ENCODE data around the gene MPIG6B.

The MPIG6B gene

GRCh38 chr6:31737991-31738979 lies 15.1 kb downstream of the MPIG6B start:
- DNase-seq (ENCODE audit: low spot score), result peak; percentile 66

GRCh38 chr6:31739639-31740396 lies 16.6 kb downstream of the MPIG6B start, which contains the start of gene MSH5:
TSS of gene MSH5 (plus strand) at chr6:31740005. CDS start at chr6:31740467, 462 bp downstream.
- DNase-seq (ENCODE audit: low spot score), result peak; percentile 98

- DNase-seq (ENCODE audit: low spot score), result no peak
Observed at GRCh38 chr6:31740397-31741223, 17.4 kb downstream of the MPIG6B start.

- DNase-seq (ENCODE audit: low spot score), result no peak
Observed at GRCh38 chr6:31741815-31742214, 18.6 kb downstream of the MPIG6B start.

GRCh38 chr6:31742894-31743293 lies 19.7 kb downstream of the MPIG6B start:
- DNase-seq (ENCODE audit: low spot score), result no peak

GRCh38 chr6:31744422-31744821 lies 21.2 kb downstream of the MPIG6B start:
- no peak for DNase-seq (ENCODE audit: low spot score)

GRCh38 chr6:31749301-31750036 lies 26.3 kb downstream of the MPIG6B start:
- no peak for DNase-seq (ENCODE audit: low spot score)

GRCh38 chr6:31750411-31751022 lies 27.3 kb downstream of the MPIG6B start:
- no peak for DNase-seq (ENCODE audit: low spot score)

GRCh38 chr6:31752739-31753319 lies 29.7 kb downstream of the MPIG6B start:
- no peak for DNase-seq (ENCODE audit: low spot score)

GRCh38 chr6:31758281-31758680 lies 35.1 kb downstream of the MPIG6B start:
- DNase-seq (ENCODE audit: low spot score), result no peak

- no peak for DNase-seq (ENCODE audit: low spot score)
Observed at GRCh38 chr6:31760790-31761189, 37.6 kb downstream of the MPIG6B start.

GRCh38 chr6:31761343-31761742 lies 38.2 kb downstream of the MPIG6B start:
- no peak for DNase-seq (ENCODE audit: low spot score)

GRCh38 chr6:31762356-31762755 lies 39.2 kb downstream of the MPIG6B start, which contains the start of gene SAPCD1:
TSS of gene SAPCD1 (plus strand) at chr6:31762656. CDS start at chr6:31763055, 399 bp downstream.
- DNase-seq (ENCODE audit: low spot score), result no peak

GRCh38 chr6:31762878-31763618 lies 39.9 kb downstream of the MPIG6B start:
- DNase-seq (ENCODE audit: low spot score), result no peak

- DNase-seq (ENCODE audit: low spot score), result no peak
Observed at GRCh38 chr6:31763619-31763940, 40.4 kb downstream of the MPIG6B start.

GRCh38 chr6:31764198-31764597 lies 41.0 kb downstream of the MPIG6B start:
- DNase-seq (ENCODE audit: low spot score), result no peak

GRCh38 chr6:31765559-31765909 lies 42.4 kb downstream of the MPIG6B start:
- DNase-seq (ENCODE audit: low spot score), result no peak

GRCh38 chr6:31765910-31766794 lies 43.0 kb downstream of the MPIG6B start:
- DNase-seq (ENCODE audit: low spot score), result no peak
